IMR-90 (cell line): ENCODE results near the gene SARDH.

Experiments
- ELK1 ChIP-seq: fragments of 150-350 bp; IDR thresholded peaks from 2 replicates; pipeline ENCODE4 v1.6.1; 2016; ENCODE audit warnings: low read depth, mild to moderate bottlenecking, low read length, moderate library complexity, borderline replicate concordance
- MAZ ChIP-seq: IDR thresholded peaks from 2 replicates; pipeline ENCODE4 v1.6.1; 2012; ENCODE audit warnings: low read depth, mild to moderate bottlenecking, low read length, improper control_type of control experiment, moderate library complexity, borderline replicate concordance
- NFE2L2 ChIP-seq: fragments of 150-350 bp; IDR thresholded peaks from 2 replicates; pipeline ENCODE4 v1.6.1; 2016; ENCODE audit warnings: low read depth, mild to moderate bottlenecking, low read length
- RAD21 ChIP-seq: IDR thresholded peaks from 2 replicates; pipeline ENCODE4 v1.6.1; 2012; ENCODE audit warnings: low read length, improper control_type of control experiment
- TF ChIP-seq, protein P1 (sequence below): conservative IDR thresholded peaks from 2 replicates; pipeline ENCODE4 v1.5.1; 2012; ENCODE audit warnings: mild to moderate bottlenecking, low read depth, low read length, improper control_type of control experiment

DNA sequence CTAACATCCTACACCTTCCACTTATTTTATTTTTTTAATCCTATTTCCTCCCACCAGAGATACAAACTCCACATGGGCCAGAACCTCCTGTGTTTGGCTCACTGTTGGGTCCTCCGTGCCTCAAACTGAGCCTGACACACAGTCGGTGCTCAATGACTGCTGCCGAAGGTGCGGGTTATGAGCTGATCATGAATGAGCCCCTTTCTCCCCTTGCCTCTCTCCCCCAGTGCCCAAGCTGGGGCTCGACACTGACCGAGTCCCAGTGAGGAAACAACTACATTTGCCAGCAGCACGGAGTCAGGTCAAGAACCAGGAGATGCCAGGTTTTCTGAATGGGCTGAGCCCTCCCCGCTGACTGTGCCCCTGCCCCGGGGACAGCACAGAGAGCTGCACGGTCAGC is 45.0 kb downstream of the SARDH start:
- TF ChIP-seq, protein P1, sequence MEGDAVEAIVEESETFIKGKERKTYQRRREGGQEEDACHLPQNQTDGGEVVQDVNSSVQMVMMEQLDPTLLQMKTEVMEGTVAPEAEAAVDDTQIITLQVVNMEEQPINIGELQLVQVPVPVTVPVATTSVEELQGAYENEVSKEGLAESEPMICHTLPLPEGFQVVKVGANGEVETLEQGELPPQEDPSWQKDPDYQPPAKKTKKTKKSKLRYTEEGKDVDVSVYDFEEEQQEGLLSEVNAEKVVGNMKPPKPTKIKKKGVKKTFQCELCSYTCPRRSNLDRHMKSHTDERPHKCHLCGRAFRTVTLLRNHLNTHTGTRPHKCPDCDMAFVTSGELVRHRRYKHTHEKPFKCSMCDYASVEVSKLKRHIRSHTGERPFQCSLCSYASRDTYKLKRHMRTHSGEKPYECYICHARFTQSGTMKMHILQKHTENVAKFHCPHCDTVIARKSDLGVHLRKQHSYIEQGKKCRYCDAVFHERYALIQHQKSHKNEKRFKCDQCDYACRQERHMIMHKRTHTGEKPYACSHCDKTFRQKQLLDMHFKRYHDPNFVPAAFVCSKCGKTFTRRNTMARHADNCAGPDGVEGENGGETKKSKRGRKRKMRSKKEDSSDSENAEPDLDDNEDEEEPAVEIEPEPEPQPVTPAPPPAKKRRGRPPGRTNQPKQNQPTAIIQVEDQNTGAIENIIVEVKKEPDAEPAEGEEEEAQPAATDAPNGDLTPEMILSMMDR: no peak
- no peak for TF ChIP-seq RAD21
- TF ChIP-seq MAZ: no peak
- TF ChIP-seq ELK1: no peak
- no peak for TF ChIP-seq NFE2L2
